ENCODE data around the gene ZFYVE9.

DNA sequence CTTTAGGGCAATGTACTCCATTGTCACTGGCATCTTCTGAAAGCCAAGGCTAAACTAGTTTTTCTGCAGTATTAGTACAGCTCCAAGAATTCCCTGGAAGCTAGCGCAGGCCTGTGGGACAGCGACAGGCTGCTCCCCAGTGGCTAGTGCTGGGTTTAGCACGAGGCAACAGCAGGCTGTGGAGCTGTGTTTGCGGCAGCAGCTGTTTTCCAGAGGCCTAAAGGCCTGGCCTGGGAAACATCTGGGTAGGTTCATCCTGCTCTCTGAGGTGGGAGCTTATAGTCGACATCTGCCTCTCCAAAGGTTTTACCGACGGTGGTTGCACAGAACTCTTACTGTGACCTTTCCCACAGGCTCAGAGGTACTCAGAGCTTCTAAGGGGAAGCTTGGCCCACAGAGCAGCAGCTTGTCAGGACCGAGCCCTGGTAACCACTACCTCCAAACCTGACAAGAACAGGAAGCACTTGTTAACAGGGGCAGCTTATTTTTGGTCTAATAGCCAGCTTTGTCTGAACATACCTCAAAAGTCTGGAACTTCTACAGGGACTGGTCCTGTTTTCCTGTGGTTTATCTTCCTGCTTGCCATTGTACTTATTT is 206.9 kb downstream of the ZFYVE9 start:
- TF ChIP-seq, protein P1, sequence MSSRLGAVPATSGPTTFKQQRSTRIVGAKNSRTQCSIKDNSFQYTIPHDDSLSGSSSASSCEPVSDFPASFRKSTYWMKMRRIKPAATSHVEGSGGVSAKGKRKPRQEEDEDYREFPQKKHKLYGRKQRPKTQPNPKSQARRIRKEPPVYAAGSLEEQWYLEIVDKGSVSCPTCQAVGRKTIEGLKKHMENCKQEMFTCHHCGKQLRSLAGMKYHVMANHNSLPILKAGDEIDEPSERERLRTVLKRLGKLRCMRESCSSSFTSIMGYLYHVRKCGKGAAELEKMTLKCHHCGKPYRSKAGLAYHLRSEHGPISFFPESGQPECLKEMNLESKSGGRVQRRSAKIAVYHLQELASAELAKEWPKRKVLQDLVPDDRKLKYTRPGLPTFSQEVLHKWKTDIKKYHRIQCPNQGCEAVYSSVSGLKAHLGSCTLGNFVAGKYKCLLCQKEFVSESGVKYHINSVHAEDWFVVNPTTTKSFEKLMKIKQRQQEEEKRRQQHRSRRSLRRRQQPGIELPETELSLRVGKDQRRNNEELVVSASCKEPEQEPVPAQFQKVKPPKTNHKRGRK (CRISPR knock-in tag; IDR thresholded peaks at IDR 0.05; ENCODE audit: borderline replicate concordance): no peak
- TF ChIP-seq ETV6 (CRISPR knock-in tag; IDR thresholded peaks at IDR 0.05) (no peak), JUN (CRISPR knock-in tag; IDR thresholded peaks at IDR 0.05) (no peak), ATF1 (CRISPR knock-in tag; IDR thresholded peaks at IDR 0.05) (no peak), RELA (CRISPR knock-in tag; IDR thresholded peaks at IDR 0.05; ENCODE audit: borderline replicate concordance) (no peak), ZNF263 (CRISPR knock-in tag; IDR thresholded peaks at IDR 0.05; ENCODE audit: low read depth) (no peak), FOXJ3 (CRISPR knock-in tag; IDR thresholded peaks at IDR 0.05; ENCODE audit: borderline replicate concordance) (no peak)
- TF ChIP-seq, protein P2, sequence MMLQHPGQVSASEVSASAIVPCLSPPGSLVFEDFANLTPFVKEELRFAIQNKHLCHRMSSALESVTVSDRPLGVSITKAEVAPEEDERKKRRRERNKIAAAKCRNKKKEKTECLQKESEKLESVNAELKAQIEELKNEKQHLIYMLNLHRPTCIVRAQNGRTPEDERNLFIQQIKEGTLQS (CRISPR knock-in tag; conservative IDR thresholded peaks at IDR 0.05): no peak
- TF ChIP-seq, protein P3, sequence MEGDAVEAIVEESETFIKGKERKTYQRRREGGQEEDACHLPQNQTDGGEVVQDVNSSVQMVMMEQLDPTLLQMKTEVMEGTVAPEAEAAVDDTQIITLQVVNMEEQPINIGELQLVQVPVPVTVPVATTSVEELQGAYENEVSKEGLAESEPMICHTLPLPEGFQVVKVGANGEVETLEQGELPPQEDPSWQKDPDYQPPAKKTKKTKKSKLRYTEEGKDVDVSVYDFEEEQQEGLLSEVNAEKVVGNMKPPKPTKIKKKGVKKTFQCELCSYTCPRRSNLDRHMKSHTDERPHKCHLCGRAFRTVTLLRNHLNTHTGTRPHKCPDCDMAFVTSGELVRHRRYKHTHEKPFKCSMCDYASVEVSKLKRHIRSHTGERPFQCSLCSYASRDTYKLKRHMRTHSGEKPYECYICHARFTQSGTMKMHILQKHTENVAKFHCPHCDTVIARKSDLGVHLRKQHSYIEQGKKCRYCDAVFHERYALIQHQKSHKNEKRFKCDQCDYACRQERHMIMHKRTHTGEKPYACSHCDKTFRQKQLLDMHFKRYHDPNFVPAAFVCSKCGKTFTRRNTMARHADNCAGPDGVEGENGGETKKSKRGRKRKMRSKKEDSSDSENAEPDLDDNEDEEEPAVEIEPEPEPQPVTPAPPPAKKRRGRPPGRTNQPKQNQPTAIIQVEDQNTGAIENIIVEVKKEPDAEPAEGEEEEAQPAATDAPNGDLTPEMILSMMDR (IDR thresholded peaks at IDR 0.05): no peak
- TF ChIP-seq, protein P4, sequence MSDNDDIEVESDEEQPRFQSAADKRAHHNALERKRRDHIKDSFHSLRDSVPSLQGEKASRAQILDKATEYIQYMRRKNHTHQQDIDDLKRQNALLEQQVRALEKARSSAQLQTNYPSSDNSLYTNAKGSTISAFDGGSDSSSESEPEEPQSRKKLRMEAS (CRISPR knock-in tag; IDR thresholded peaks at IDR 0.05): 0 out of 2 replicates have a peak, but pooled peaks have one; percentile 28

All from WTC11 (cell line).